HEK293 (cell line): Measurements from ENCODE around the gene CADPS.

ENCODE experiments used
- CTCF ChIA-PET: fragments of 350-600 bp; formaldehyde crosslinking; extraction: SDS; loops from one replicate; lab custom pipeline; 2021; ENCODE audit warnings: antibody characterized with exemption; lab: Yijun Ruan, JAX
- POLR2A ChIA-PET: fragments of 300-600 bp; formaldehyde crosslinking; extraction: SDS; loops from one replicate; lab custom pipeline; 2020; ENCODE audit warnings: antibody characterized with exemption, inconsistent platforms; lab: Yijun Ruan, JAX
- H3K27ac ChIP-seq: fragments of 200-500 bp; sonication (Bioruptor generic); 2 replicates; pipeline ENCODE4 v1.5.1; 2014; ENCODE audit warnings: low read depth, low read length, control low read depth, inconsistent platforms; ENCODE audit errors: extremely low read depth
- H3K36me3 ChIP-seq, 2 experiments: fragments of 200-500 bp in 1 of 2; sonication (Bioruptor generic) in 1 of 2; 1 replicate in 1 of 2; 2 replicates in 1 of 2; pipeline ENCODE4 v1.5.1; 2014 to 2017; ENCODE audit warnings: inconsistent platforms in 2 of 2, low read length in 2 of 2; ENCODE audit not compliant: control insufficient read depth in 2 of 2, insufficient read depth in 1 of 2
- H3K4me1 ChIP-seq: fragments of 200-500 bp; sonication (Bioruptor generic); 2 replicates; pipeline ENCODE4 v1.5.1; 2014; ENCODE audit warnings: mild to moderate bottlenecking, low read length, inconsistent platforms; ENCODE audit not compliant: control insufficient read depth, insufficient read depth
- H3K4me3 ChIP-seq: 2 replicates; pipeline ENCODE4 v1.5.1; 2011; ENCODE audit warnings: low read depth, mild to moderate bottlenecking, control low read depth, low read length, moderate library complexity
- H3K9me3 ChIP-seq: fragments of 200-500 bp; sonication (Bioruptor generic); 2 replicates; pipeline ENCODE4 v1.5.1; 2014; ENCODE audit warnings: low read depth, low read length, inconsistent platforms; ENCODE audit not compliant: control insufficient read depth, insufficient read depth
- GFI1B ChIP-seq: fragments of 450-650 bp; formaldehyde crosslinking; IDR thresholded peaks from 2 replicates; pipeline ENCODE4 v1.5.1; 2016; ENCODE audit warnings: missing biosample characterization, missing genetic modification characterization
- HOXA7 ChIP-seq: sonication (generic); formaldehyde crosslinking; IDR thresholded peaks from 2 replicates; pipeline ENCODE4 v1.8.1; 2022; ENCODE audit warnings: missing genetic modification reagents, borderline replicate concordance
- RBAK ChIP-seq: fragments of 450-650 bp; formaldehyde crosslinking; IDR thresholded peaks from 2 replicates; pipeline ENCODE4 v1.5.1; 2016; ENCODE audit warnings: missing biosample characterization, missing genetic modification characterization
- SCRT1 ChIP-seq: fragments of 450-650 bp; formaldehyde crosslinking; IDR thresholded peaks from 2 replicates; pipeline ENCODE4 v1.5.1; 2016; ENCODE audit warnings: missing biosample characterization, missing genetic modification characterization, borderline replicate concordance
- SCRT2 ChIP-seq: fragments of 450-650 bp; formaldehyde crosslinking; IDR thresholded peaks from 2 replicates; pipeline ENCODE4 v1.5.1; 2016; ENCODE audit warnings: missing biosample characterization, missing genetic modification characterization
- SETDB1 ChIP-seq: IDR thresholded peaks from one replicate; pipeline ENCODE4 v1.6.1; 2017; ENCODE audit warnings: mild to moderate bottlenecking, low read length, moderate library complexity, mixed read lengths; ENCODE audit not compliant: insufficient read length
- ZNF112 ChIP-seq: fragments of 450-650 bp; formaldehyde crosslinking; IDR thresholded peaks from 2 replicates; pipeline ENCODE4 v1.5.0; 2017; ENCODE audit warnings: missing biosample characterization, missing genetic modification characterization
- ZNF132 ChIP-seq: fragments of 450-650 bp; formaldehyde crosslinking; IDR thresholded peaks from 2 replicates; pipeline ENCODE4 v1.5.1; 2017; ENCODE audit warnings: missing biosample characterization, missing genetic modification characterization, borderline replicate concordance
- ZNF175 ChIP-seq: fragments of 450-650 bp; formaldehyde crosslinking; IDR thresholded peaks from 2 replicates; pipeline ENCODE4 v1.5.1; 2016; ENCODE audit warnings: missing biosample characterization, missing genetic modification characterization
- ZNF184 ChIP-seq: fragments of 450-650 bp; IDR thresholded peaks from 2 replicates; pipeline ENCODE4 v1.5.1; 2018; ENCODE audit warnings: missing biosample characterization, mild to moderate bottlenecking, missing genetic modification characterization
- ZNF394 ChIP-seq: fragments of 450-650 bp; formaldehyde crosslinking; IDR thresholded peaks from 2 replicates; pipeline ENCODE4 v1.5.1; 2016; ENCODE audit warnings: missing biosample characterization, missing genetic modification characterization, mild to moderate bottlenecking, moderate library complexity, borderline replicate concordance
- ZNF433 ChIP-seq: fragments of 450-650 bp; formaldehyde crosslinking; IDR thresholded peaks from 2 replicates; pipeline ENCODE4 v1.5.1; 2016; ENCODE audit warnings: missing biosample characterization, missing genetic modification characterization, low read depth
- ZNF48 ChIP-seq: fragments of 450-650 bp; formaldehyde crosslinking; IDR thresholded peaks from 2 replicates; pipeline ENCODE4 v1.5.1; 2016; ENCODE audit warnings: missing biosample characterization, missing genetic modification characterization
- ZNF529 ChIP-seq: fragments of 450-650 bp; formaldehyde crosslinking; IDR thresholded peaks from 2 replicates; pipeline ENCODE4 v1.5.1; 2017; ENCODE audit warnings: missing genetic modification characterization, missing biosample characterization; ENCODE audit not compliant: insufficient replicate concordance
- ZNF548 ChIP-seq: fragments of 450-650 bp; formaldehyde crosslinking; IDR thresholded peaks from 2 replicates; pipeline ENCODE4 v1.5.1; 2016; ENCODE audit warnings: missing biosample characterization, missing genetic modification characterization
- ZNF558 ChIP-seq: fragments of 450-650 bp; formaldehyde crosslinking; IDR thresholded peaks from 2 replicates; pipeline ENCODE4 v1.5.1; 2016; ENCODE audit warnings: missing biosample characterization, missing genetic modification characterization
- ZNF623 ChIP-seq: fragments of 450-650 bp; formaldehyde crosslinking; IDR thresholded peaks from 2 replicates; pipeline ENCODE4 v1.5.1; 2016; ENCODE audit warnings: missing biosample characterization, missing genetic modification characterization
- ZNF776 ChIP-seq: fragments of 450-650 bp; formaldehyde crosslinking; IDR thresholded peaks from 2 replicates; pipeline ENCODE4 v1.5.0; 2017; ENCODE audit warnings: missing biosample characterization, missing genetic modification characterization, borderline replicate concordance
- ZNF777 ChIP-seq: fragments of 450-650 bp; formaldehyde crosslinking; IDR thresholded peaks from 2 replicates; pipeline ENCODE4 v1.5.1; 2017; ENCODE audit warnings: missing biosample characterization, missing genetic modification characterization, borderline replicate concordance
- TF ChIP-seq, protein P1 (sequence below): fragments of 450-650 bp; IDR thresholded peaks from 2 replicates; pipeline ENCODE4 v1.5.1; 2018; ENCODE audit warnings: missing biosample characterization, mild to moderate bottlenecking, missing genetic modification characterization
- TF ChIP-seq, protein P2 (sequence below): fragments of 450-650 bp; formaldehyde crosslinking; IDR thresholded peaks from 2 replicates; pipeline ENCODE4 v1.5.1; 2016; ENCODE audit warnings: missing biosample characterization, missing genetic modification characterization, borderline replicate concordance
- TF ChIP-seq, protein P3 (sequence below): fragments of 450-650 bp; formaldehyde crosslinking; IDR thresholded peaks from 2 replicates; pipeline ENCODE4 v1.5.1; 2017; ENCODE audit warnings: missing biosample characterization, missing genetic modification characterization
- TF ChIP-seq, protein P4 (sequence below): fragments of 450-650 bp; formaldehyde crosslinking; IDR thresholded peaks from 2 replicates; pipeline ENCODE4; 2016; ENCODE audit warnings: missing biosample characterization, missing genetic modification characterization
- TF ChIP-seq, protein P5 (sequence below): fragments of 450-650 bp; formaldehyde crosslinking; IDR thresholded peaks from 2 replicates; pipeline ENCODE4 v1.5.1; 2016; ENCODE audit warnings: missing biosample characterization, missing genetic modification characterization

CADPS gene

DNA sequence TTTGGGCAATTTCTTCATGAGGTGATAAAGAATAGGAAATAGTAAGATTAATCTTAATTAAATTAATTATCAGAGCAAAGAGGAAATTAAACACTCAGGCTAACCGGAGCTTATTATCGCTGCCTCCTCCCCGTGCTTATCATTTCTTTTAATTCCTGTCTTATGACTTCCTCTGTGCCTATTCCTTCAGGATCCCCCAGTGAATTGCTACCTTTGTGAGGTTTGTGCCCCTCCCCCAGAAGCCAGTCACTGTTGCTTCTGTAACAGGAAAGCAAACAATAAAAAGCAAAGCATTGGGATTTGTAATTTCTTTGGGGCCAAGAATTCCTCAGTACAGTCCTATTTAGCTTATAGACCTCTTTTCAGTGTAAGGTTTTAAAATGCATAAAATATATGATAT, 164.5 kb downstream of the CADPS start (continued):
- TF ChIP-seq, protein P1, sequence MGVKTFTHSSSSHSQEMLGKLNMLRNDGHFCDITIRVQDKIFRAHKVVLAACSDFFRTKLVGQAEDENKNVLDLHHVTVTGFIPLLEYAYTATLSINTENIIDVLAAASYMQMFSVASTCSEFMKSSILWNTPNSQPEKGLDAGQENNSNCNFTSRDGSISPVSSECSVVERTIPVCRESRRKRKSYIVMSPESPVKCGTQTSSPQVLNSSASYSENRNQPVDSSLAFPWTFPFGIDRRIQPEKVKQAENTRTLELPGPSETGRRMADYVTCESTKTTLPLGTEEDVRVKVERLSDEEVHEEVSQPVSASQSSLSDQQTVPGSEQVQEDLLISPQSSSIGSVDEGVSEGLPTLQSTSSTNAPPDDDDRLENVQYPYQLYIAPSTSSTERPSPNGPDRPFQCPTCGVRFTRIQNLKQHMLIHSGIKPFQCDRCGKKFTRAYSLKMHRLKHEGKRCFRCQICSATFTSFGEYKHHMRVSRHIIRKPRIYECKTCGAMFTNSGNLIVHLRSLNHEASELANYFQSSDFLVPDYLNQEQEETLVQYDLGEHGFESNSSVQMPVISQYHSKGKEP (tag by site-specific recombination), result no peak
- TF ChIP-seq SCRT2 (no peak), ZNF433 (no peak), ZNF558 (tag by site-specific recombination) (no peak), SETDB1 (no peak), ZNF776 (tag by site-specific recombination) (no peak), ZNF112 (tag by site-specific recombination) (no peak)

DNA sequence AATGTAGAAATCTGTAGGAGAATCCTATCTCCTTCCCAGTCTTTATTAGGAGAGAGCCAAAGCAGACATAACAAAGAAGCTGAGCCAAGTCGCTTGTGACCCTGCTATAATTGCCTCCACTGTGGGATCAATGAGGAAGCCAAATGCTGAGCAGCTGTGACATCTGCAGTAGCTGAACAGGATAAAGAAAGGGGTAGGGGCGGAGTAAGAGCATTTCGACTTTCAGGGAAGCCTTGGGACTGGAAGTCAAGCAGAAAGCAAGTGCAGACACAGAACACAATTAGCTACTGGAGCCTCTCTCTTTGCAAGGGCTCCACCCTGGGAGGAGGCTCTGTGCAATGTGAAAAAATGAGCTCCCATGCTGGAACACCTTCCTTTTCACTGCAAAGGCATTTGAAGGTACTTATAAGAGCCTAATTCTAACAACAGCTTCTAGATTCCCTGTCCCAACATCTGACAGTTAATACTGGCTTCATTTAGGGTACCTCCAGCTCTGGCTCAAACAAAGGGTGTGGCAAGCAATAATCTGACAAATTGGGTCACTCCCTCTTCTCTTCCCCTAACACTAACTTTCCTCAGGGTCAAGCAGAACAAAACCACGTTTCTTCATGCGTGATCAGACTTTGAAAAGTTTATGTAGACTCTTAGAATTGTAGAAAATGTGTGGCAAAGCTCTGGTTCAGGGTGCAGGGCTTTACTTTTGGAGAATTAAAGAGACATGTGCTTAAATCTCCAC, 166.4 kb downstream of the CADPS start:
- ChIA-PET CTCF (no interaction called here), POLR2A (no interaction called here)
- Histone ChIP-seq H3K4me3 (no peak overlapping the region), H3K27ac (no peak overlapping the region), H3K9me3 (no peaks in the 10 kb centered on the region), H3K4me1 (no peaks in the 10 kb centered on the region), H3K36me3 (no peaks in the 10 kb centered on the region)
- no peak for TF ChIP-seq ZNF394
- TF ChIP-seq SETDB1, result no peak
- no peak for TF ChIP-seq RBAK (tag by site-specific recombination)
- TF ChIP-seq ZNF48 (tag by site-specific recombination), result no peak
- TF ChIP-seq GFI1B (tag by site-specific recombination), result no peak
- no peak for TF ChIP-seq ZNF776 (tag by site-specific recombination)
- TF ChIP-seq SCRT1 (tag by site-specific recombination), result no peak
- TF ChIP-seq ZNF175 (tag by site-specific recombination), result no peak
- no peak for TF ChIP-seq ZNF777 (tag by site-specific recombination)
- TF ChIP-seq ZNF623 (tag by site-specific recombination), result no peak
- no peak for TF ChIP-seq ZNF132 (tag by site-specific recombination)
- TF ChIP-seq ZNF529 (tag by site-specific recombination), result no peak
- TF ChIP-seq ZNF548 (tag by site-specific recombination), result no peak
- no peak for TF ChIP-seq ZNF184
- TF ChIP-seq, protein P2, sequence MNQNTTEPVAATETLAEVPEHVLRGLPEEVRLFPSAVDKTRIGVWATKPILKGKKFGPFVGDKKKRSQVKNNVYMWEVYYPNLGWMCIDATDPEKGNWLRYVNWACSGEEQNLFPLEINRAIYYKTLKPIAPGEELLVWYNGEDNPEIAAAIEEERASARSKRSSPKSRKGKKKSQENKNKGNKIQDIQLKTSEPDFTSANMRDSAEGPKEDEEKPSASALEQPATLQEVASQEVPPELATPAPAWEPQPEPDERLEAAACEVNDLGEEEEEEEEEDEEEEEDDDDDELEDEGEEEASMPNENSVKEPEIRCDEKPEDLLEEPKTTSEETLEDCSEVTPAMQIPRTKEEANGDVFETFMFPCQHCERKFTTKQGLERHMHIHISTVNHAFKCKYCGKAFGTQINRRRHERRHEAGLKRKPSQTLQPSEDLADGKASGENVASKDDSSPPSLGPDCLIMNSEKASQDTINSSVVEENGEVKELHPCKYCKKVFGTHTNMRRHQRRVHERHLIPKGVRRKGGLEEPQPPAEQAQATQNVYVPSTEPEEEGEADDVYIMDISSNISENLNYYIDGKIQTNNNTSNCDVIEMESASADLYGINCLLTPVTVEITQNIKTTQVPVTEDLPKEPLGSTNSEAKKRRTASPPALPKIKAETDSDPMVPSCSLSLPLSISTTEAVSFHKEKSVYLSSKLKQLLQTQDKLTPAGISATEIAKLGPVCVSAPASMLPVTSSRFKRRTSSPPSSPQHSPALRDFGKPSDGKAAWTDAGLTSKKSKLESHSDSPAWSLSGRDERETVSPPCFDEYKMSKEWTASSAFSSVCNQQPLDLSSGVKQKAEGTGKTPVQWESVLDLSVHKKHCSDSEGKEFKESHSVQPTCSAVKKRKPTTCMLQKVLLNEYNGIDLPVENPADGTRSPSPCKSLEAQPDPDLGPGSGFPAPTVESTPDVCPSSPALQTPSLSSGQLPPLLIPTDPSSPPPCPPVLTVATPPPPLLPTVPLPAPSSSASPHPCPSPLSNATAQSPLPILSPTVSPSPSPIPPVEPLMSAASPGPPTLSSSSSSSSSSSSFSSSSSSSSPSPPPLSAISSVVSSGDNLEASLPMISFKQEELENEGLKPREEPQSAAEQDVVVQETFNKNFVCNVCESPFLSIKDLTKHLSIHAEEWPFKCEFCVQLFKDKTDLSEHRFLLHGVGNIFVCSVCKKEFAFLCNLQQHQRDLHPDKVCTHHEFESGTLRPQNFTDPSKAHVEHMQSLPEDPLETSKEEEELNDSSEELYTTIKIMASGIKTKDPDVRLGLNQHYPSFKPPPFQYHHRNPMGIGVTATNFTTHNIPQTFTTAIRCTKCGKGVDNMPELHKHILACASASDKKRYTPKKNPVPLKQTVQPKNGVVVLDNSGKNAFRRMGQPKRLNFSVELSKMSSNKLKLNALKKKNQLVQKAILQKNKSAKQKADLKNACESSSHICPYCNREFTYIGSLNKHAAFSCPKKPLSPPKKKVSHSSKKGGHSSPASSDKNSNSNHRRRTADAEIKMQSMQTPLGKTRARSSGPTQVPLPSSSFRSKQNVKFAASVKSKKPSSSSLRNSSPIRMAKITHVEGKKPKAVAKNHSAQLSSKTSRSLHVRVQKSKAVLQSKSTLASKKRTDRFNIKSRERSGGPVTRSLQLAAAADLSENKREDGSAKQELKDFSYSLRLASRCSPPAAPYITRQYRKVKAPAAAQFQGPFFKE (tag by site-specific recombination), result no peak
- TF ChIP-seq, protein P3, sequence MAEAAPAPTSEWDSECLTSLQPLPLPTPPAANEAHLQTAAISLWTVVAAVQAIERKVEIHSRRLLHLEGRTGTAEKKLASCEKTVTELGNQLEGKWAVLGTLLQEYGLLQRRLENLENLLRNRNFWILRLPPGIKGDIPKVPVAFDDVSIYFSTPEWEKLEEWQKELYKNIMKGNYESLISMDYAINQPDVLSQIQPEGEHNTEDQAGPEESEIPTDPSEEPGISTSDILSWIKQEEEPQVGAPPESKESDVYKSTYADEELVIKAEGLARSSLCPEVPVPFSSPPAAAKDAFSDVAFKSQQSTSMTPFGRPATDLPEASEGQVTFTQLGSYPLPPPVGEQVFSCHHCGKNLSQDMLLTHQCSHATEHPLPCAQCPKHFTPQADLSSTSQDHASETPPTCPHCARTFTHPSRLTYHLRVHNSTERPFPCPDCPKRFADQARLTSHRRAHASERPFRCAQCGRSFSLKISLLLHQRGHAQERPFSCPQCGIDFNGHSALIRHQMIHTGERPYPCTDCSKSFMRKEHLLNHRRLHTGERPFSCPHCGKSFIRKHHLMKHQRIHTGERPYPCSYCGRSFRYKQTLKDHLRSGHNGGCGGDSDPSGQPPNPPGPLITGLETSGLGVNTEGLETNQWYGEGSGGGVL, result no peak
- TF ChIP-seq, protein P4, sequence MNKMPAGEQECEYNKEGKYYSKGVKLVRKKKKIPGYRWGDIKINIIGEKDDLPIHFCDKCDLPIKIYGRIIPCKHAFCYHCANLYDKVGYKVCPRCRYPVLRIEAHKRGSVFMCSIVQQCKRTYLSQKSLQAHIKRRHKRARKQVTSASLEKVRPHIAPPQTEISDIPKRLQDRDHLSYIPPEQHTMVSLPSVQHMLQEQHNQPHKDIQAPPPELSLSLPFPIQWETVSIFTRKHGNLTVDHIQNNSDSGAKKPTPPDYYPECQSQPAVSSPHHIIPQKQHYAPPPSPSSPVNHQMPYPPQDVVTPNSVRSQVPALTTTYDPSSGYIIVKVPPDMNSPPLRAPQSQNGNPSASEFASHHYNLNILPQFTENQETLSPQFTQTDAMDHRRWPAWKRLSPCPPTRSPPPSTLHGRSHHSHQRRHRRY (tag by site-specific recombination), result no peak
- TF ChIP-seq HOXA7 (CRISPR knock-in tag), result no peak
- TF ChIP-seq, protein P5, sequence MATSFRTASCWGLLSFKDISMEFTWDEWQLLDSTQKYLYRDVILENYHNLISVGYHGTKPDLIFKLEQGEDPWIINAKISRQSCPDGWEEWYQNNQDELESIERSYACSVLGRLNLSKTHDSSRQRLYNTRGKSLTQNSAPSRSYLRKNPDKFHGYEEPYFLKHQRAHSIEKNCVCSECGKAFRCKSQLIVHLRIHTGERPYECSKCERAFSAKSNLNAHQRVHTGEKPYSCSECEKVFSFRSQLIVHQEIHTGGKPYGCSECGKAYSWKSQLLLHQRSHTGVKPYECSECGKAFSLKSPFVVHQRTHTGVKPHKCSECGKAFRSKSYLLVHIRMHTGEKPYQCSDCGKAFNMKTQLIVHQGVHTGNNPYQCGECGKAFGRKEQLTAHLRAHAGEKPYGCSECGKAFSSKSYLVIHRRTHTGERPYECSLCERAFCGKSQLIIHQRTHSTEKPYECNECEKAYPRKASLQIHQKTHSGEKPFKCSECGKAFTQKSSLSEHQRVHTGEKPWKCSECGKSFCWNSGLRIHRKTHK (tag by site-specific recombination), result no peak
